Trophoblast cell (in vitro differentiated cells and primary cell): Measurements from ENCODE around the gene ANXA2R.
"Not testable (repeated sequence)": the region's sequence is repeated elsewhere in the genome, so short reads cannot be mapped to it uniquely, and the experiment has no call there.

ENCODE experiments used
- DNase-seq, 2 donors: peaks; one replicate each; pipeline ENCODE4 v3.0.0-alpha.2; 2016
- H2AFZ ChIP-seq: 2 replicates; pipeline ENCODE4 v1.6.1; 2013; ENCODE audit warnings: low read length, moderate library complexity, mild to moderate bottlenecking; ENCODE audit not compliant: insufficient read depth, poor library complexity
- H2AK5ac ChIP-seq: 2 replicates; pipeline ENCODE4 v1.6.1; 2013; ENCODE audit warnings: mild to moderate bottlenecking, low read length
- H2BK120ac ChIP-seq: 2 replicates; pipeline ENCODE4 v1.6.1; 2013; ENCODE audit warnings: low read length, mild to moderate bottlenecking, moderate library complexity; ENCODE audit not compliant: insufficient read depth, poor library complexity
- H2BK12ac ChIP-seq: 2 replicates; pipeline ENCODE4 v1.6.1; 2013; ENCODE audit warnings: mild to moderate bottlenecking, low read length, moderate library complexity
- H2BK5ac ChIP-seq: 2 replicates; pipeline ENCODE4 v1.6.1; 2013; ENCODE audit warnings: low read length, low read depth, moderate library complexity, mild to moderate bottlenecking; ENCODE audit not compliant: poor library complexity
- H3K14ac ChIP-seq: 2 replicates; pipeline ENCODE4 v1.6.1; 2013; ENCODE audit warnings: mild to moderate bottlenecking, low read length
- H3K18ac ChIP-seq: 2 replicates; pipeline ENCODE4 v1.6.1; 2013; ENCODE audit warnings: mild to moderate bottlenecking, low read length
- H3K23ac ChIP-seq: 2 replicates; pipeline ENCODE4 v1.6.1; 2013; ENCODE audit warnings: low read length
- H3K27ac ChIP-seq: 2 replicates; pipeline ENCODE4 v1.5.1; 2013; ENCODE audit warnings: low read depth, mild to moderate bottlenecking, inconsistent platforms, low read length, moderate library complexity
- H3K27me3 ChIP-seq: 2 replicates; pipeline ENCODE4 v1.6.1; 2013; ENCODE audit warnings: inconsistent platforms, mild to moderate bottlenecking, low read length, moderate library complexity; ENCODE audit not compliant: insufficient read depth
- H3K36me3 ChIP-seq, 2 experiments: 1 replicate in 1 of 2; 2 replicates in 1 of 2; pipeline ENCODE4 v1.6.1; 2013; ENCODE audit warnings: low read length in 2 of 2, mild to moderate bottlenecking in 2 of 2, moderate library complexity in 1 of 2; ENCODE audit not compliant: insufficient read depth in 2 of 2, control insufficient read depth in 1 of 2
- H3K4ac ChIP-seq: 2 replicates; pipeline ENCODE4 v1.6.1; 2013; ENCODE audit warnings: low read depth, mild to moderate bottlenecking, low read length, moderate library complexity
- H3K4me1 ChIP-seq, 2 experiments: 1 replicate in 1 of 2; 2 replicates in 1 of 2; pipeline ENCODE4 v1.6.1; 2013; ENCODE audit warnings: low read length in 2 of 2, mild to moderate bottlenecking in 2 of 2, moderate library complexity in 1 of 2; ENCODE audit not compliant: insufficient read depth in 2 of 2, control insufficient read depth in 1 of 2
- H3K4me2 ChIP-seq: 2 replicates; pipeline ENCODE4 v1.6.1; 2013; ENCODE audit warnings: inconsistent platforms, mild to moderate bottlenecking, low read length, moderate library complexity
- H3K4me3 ChIP-seq: 2 replicates; pipeline ENCODE4 v1.5.1; 2013; ENCODE audit warnings: mild to moderate bottlenecking, low read depth, low read length, inconsistent platforms
- H3K79me1 ChIP-seq: one replicate; pipeline ENCODE4 v1.6.1; 2013; ENCODE audit warnings: low read length
- H3K79me2 ChIP-seq: 2 replicates; pipeline ENCODE4 v1.6.1; 2013; ENCODE audit warnings: low read length, mild to moderate bottlenecking; ENCODE audit not compliant: control insufficient read depth, insufficient read depth, poor library complexity
- H3K9ac ChIP-seq: 2 replicates; pipeline ENCODE4 v1.6.1; 2013; ENCODE audit warnings: mild to moderate bottlenecking, low read length
- H3K9me3 ChIP-seq: 2 replicates; pipeline ENCODE4 v1.6.1; 2013; ENCODE audit warnings: low read depth, mild to moderate bottlenecking, control low read depth, inconsistent platforms, low read length; ENCODE audit not compliant: insufficient read depth
- H4K12ac ChIP-seq: 2 replicates; pipeline ENCODE4 v1.6.1; 2013; ENCODE audit warnings: low read depth, mild to moderate bottlenecking, low read length, moderate library complexity
- H4K8ac ChIP-seq: 2 replicates; pipeline ENCODE4 v1.6.1; 2013; ENCODE audit warnings: low read depth, mild to moderate bottlenecking, low read length, moderate library complexity
- H4K91ac ChIP-seq: one replicate; pipeline ENCODE4 v1.6.1; 2013; ENCODE audit warnings: low read depth, mild to moderate bottlenecking, low read length, moderate library complexity
- WGBS: extraction: QIAGEN DNeasy Blood & Tissue Kit; methylation state at CpG from one replicate; pipeline ENCODE4 v1.1.7; 2013; ENCODE audit warnings: missing lambda C conversion rate; ENCODE audit not compliant: insufficient read length, insufficient coverage; ENCODE audit errors: extremely low coverage; 5-methylcytosine and 5-hydroxymethylcytosine counted together

ANXA2R gene

GRCh38 chr5:43034591-43034968 is 5.5 kb downstream of the ANXA2R start:
- Histone ChIP-seq H4K91ac (peak overlapping the region; percentile 19), H2AK5ac (no peak overlapping the region), H2BK5ac (no peak overlapping the region), H3K36me3 (no peaks in the 10 kb centered on the region), H3K27me3 (peaks cover 30% of the 10 kb centered on the region), H3K18ac (peak overlapping the region; percentile 70), H3K14ac (no peak overlapping the region), H3K79me2 (peaks cover 2% of the 10 kb centered on the region), H3K4me1 (peaks cover 9 to 16% of the 10 kb centered on the region in 2 experiments), H2AFZ (peak overlapping the region; percentile 48), H3K27ac (peak overlapping the region; percentile 68), H4K8ac (peak overlapping the region; percentile 42), H2BK12ac (peak overlapping the region; percentile 8), H3K23ac (no peak overlapping the region), H3K4ac (no peak overlapping the region), H2BK120ac (peak overlapping the region; percentile 11), H3K9ac (no peak overlapping the region), H3K9me3 (no peaks in the 10 kb centered on the region), H4K12ac (no peak overlapping the region), H3K4me3 (no peak overlapping the region), H3K4me2 (peak overlapping the region; percentile 18), H3K79me1 (peaks cover 4% of the 10 kb centered on the region)
- WGBS = no CpG with 5 or more reads among the region's 5 CpGs
- DNase-seq = no peak

DNA sequence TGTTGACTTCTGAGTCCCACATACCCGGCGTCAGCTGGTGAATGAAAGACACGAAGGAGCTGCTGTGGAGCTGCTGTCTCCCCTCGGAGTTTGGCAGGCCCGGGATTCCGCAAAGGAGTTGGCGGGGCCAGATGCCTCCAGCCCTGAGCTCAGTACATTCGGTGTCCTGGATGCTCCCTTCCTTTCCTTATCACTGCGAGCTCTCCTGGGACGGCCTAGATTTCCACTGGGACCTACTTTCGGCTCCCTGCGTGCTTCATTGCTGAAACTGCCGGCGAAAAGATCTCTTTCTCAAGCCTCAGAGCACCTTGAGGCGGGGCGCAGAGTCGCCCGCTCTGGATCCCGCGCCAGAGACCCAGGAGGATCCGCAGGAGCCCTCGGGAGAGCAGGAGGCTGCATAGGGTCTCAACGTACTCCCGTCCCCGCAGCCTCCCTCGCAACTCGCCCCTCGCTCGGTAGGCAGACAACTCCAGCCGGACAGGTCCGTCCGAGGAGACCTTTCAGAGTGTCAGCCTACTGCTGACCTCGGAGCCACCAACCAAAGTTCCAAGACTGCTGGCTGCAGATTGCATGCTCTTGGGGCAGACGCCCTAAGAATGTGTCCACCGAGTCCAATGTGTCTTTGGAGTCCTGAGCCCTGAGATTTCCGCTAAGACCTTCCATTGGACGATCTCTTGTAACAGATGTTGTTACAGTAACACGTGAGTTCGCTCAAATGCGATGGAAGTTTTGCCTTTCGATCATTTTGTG is 6.1 kb downstream of the ANXA2R start:
- H4K12ac ChIP-seq = peak overlapping the region; percentile 87
- H3K4ac ChIP-seq = peak overlapping the region; percentile 25
- no peaks in the 10 kb centered on the region for H3K9me3 ChIP-seq
- no peak overlapping the region for H2BK120ac ChIP-seq
- H3K4me2 ChIP-seq = peak overlapping the region; percentile 18
- H3K79me1 ChIP-seq = peaks cover 4% of the 10 kb centered on the region
- H3K27me3 ChIP-seq = peaks cover 27% of the 10 kb centered on the region
- H2BK12ac ChIP-seq = peak overlapping the region; percentile 8
- H4K91ac ChIP-seq = peak overlapping the region; percentile 19
- peak overlapping the region; percentile 48 for H2AFZ ChIP-seq
- H3K79me2 ChIP-seq = peaks cover 2% of the 10 kb centered on the region
- H3K14ac ChIP-seq = no peak overlapping the region
- H3K36me3 ChIP-seq = no peaks in the 10 kb centered on the region
- H3K18ac ChIP-seq = peak overlapping the region; percentile 70
- DNase-seq = no peak
- peaks cover 9 to 14% of the 10 kb centered on the region in 2 experiments for H3K4me1 ChIP-seq
- peak overlapping the region; percentile 42 for H4K8ac ChIP-seq
- H3K4me3 ChIP-seq = no peak overlapping the region
- WGBS = no CpG with 5 or more reads among the region's 41 CpGs
- H3K27ac ChIP-seq = peak overlapping the region; percentile 68
- no peak overlapping the region for H3K9ac ChIP-seq
- H3K23ac ChIP-seq = no peak overlapping the region
- H2BK5ac ChIP-seq = no peak overlapping the region
- H2AK5ac ChIP-seq = no peak overlapping the region

GRCh38 chr5:43027054-43027785 is 12.9 kb downstream of the ANXA2R start:
- no peak for DNase-seq
- no peak overlapping the region for H4K8ac ChIP-seq
- no peak overlapping the region for H2BK120ac ChIP-seq
- peaks cover 3% of the 10 kb centered on the region for H3K27me3 ChIP-seq
- H3K9me3 ChIP-seq = peaks cover 2% of the 10 kb centered on the region
- WGBS = no CpG with 5 or more reads among the region's 7 CpGs
- no peak overlapping the region for H3K9ac ChIP-seq
- no peaks in the 10 kb centered on the region for H3K36me3 ChIP-seq
- no peak overlapping the region for H3K27ac ChIP-seq
- H3K18ac ChIP-seq = no peak overlapping the region
- H4K91ac ChIP-seq = no peak overlapping the region
- no peak overlapping the region for H2BK5ac ChIP-seq
- no peak overlapping the region for H3K23ac ChIP-seq
- no peaks in the 10 kb centered on the region for H3K79me1 ChIP-seq
- H3K4me3 ChIP-seq = no peak overlapping the region
- no peak overlapping the region for H3K14ac ChIP-seq
- no peak overlapping the region for H2AFZ ChIP-seq
- no peak overlapping the region for H4K12ac ChIP-seq
- no peaks in the 10 kb centered on the region for H3K4me1 ChIP-seq
- no peak overlapping the region for H3K4ac ChIP-seq
- no peaks in the 10 kb centered on the region for H3K79me2 ChIP-seq
- H2BK12ac ChIP-seq = no peak overlapping the region
- H3K4me2 ChIP-seq = no peak overlapping the region
- no peak overlapping the region for H2AK5ac ChIP-seq

DNA sequence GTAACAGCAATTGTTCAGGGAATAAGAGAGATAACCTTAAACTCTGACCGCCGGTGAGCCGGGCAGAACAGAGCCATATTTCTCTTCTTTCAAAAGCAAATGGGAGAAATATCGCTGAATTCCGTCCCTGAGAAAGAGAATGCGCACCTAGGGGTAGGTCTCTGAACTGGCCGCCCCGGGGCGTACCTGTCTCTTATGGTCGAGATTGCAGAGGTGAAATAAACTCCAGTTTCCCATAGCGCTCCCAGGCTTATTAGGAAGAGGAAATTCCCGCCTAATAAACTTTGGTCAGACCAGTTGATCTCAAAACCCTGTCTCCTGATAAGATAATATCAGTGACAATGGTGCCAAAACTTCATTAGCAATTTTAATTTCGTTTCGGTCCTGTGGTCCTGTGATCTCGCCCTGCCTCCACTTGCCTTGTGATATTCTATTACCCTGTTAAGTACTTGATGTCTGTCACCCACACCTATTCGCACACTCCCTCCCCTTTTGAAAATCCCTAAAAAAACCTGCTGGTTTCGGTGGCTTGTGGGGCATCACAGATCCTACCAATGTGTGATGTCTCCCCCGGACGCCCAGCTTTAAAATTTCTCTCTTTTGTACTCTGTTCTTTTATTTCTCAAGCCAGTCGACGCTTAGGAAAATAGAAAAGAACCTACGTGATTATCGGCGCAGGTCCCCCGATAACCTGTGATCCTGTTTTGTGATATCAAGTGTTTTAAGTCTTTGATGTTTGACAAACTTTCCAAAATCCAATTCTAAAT is 14.8 kb downstream of the ANXA2R start:
- not testable (repeated sequence) for DNase-seq, H3K14ac ChIP-seq, H4K12ac ChIP-seq, H3K79me1 ChIP-seq, H2BK12ac ChIP-seq, H3K27ac ChIP-seq, H4K8ac ChIP-seq, H4K91ac ChIP-seq, H2AFZ ChIP-seq, H3K18ac ChIP-seq, H3K4me3 ChIP-seq, H3K4ac ChIP-seq, H3K36me3 ChIP-seq, H3K27me3 ChIP-seq, H2BK5ac ChIP-seq, H2BK120ac ChIP-seq, H3K9me3 ChIP-seq, H3K79me2 ChIP-seq, H2AK5ac ChIP-seq, H3K23ac ChIP-seq, H3K4me1 ChIP-seq, H3K4me2 ChIP-seq, H3K9ac ChIP-seq
- no CpG with 5 or more reads among the region's 25 CpGs for WGBS
